Measurements from ENCODE around the gene TMEM150C. TPM values are rescaled to one million over a fixed set of nuclear protein-coding genes. Genes with fewer than 3 reads are reported as not detected.
"Not testable (repeated sequence)": the region's sequence is repeated elsewhere in the genome, so short reads cannot be mapped to it uniquely, and the experiment has no call there.

Gene TMEM150C
- polyA plus RNA-seq, 10 donors = 2.1 to 5.6 (median 3.6) TPM

DNA sequence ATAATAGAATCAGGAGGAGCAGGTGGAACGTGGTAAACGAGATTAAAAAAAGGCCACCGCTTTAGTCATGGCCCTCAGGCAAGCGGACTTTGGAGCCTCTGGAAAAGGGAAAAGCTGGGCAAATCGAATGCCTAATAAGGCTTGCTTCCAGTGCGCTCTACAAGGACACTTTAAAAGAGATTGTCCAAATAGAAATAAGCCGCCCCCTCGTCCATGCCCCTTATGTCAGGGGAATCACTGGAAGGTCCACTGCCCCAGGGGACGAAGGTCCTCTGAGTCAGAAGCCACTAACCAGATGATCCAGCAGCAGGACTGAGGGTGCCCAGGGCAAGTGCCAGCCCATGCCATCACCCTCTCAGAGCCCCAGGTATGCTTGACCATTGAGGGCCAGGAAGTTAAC, 84.3 kb downstream of the TMEM150C start:
- not testable (repeated sequence) for DNase-seq

DNA sequence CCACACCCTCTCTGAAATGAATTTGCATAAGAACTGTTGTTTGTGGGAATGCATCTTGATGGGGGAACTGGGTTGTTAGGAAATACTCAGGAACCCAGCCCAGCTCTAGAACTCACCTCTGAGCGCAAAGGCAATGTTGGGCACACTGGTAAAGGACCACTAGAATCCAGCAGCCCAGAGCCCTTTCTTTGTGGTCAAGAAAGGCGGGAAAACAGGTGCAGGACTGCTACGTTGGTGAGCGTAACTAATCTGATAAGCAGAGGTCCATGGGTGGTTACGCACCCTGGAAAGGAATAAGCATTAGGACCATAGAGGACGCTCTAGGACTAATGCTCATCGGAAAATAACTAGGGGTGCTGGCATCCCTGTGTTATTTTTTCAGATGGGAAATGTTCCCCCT, 85.9 kb downstream of the TMEM150C start:
- not testable (repeated sequence) for DNase-seq

DNA sequence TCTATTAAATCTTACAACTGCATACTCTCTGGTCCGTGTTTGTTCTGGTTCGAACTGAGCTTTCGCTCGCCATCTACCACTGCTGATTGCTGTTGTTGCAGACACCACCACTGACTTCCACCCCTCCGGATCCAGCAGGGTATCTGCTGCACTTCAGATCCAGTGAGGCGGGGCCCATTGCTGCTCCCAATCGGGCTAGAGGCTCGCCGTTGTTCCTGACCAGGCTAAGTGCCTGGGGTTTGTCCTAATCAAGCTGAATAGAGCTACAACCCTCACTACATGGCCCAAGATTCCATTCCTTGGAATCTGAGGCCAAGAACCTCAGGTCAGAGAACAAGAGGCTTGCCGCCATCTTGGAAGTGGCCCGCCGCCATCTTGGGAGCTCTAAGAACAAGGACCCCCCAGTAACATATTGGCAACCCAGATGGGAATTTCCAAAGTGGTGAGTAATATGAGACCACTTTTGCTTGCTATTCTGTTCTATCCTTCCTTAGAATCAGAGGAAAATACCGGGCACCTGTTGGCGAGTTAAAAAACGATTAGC, 88.1 kb downstream of the TMEM150C start:
- DNase-seq = no peak

- not testable (repeated sequence) for DNase-seq
Observed at GRCh38 chr4:82473080-82473479, 88.7 kb downstream of the TMEM150C start.

DNA sequence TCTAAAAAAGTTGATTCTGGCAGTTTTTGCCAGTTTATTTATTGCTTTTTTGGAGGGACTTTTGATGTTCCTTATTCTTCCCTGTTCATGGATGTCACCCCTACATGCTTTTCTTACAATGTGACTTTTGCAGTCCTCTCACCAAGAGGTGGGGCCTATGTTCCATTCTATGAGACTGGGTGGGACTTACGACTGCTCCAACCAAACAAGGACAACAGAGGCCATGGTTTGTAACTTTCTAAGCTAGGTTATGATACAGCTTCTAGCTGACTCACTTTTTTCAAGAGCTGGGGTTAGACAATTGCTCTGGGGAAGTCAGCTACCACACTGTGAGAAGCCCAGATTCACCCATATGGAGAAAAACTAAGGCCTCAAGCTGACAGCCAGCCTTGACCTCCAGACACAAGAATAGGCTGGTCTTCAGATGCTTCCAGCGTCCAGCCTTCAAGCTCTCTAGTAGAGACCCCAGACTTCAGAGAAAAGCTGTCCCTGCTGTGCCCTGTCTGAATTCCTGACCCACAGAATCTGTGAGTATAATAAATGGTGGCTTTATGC, 91.9 kb downstream of the TMEM150C start:
- peak in 1 of 3 donors; percentile 18 for DNase-seq

- DNase-seq = no peak
Observed at GRCh38 chr4:82467471-82467870, 94.3 kb downstream of the TMEM150C start.

GRCh38 chr4:82463221-82463620, 98.6 kb downstream of the TMEM150C start:
- no peak for DNase-seq

- peak; percentile 87 to 93 (median 93) for DNase-seq
Observed at GRCh38 chr4:82462415-82462831, 99.4 kb downstream of the TMEM150C start.

DNA sequence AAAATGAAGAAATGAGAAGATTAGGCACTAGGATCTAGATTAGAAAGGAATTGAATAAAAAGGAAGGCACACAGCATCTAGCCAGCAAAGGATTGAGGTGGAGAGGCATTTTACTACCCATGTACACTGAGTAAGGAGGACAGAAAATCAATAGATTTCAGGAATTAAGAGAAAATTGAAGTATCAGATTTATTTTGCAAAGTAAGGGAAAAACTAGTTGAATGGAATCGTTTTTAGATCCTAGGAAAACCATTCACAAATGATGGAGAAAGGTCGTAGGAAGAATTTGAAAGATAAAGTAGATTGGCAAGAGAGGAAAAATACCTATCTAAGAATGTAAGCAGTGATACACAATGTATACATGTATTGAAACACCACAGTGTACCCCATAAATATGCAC, 100.1 kb downstream of the TMEM150C start:
- DNase-seq = no peak

- no peak for DNase-seq
Observed at GRCh38 chr4:82458729-82459128, 103.1 kb downstream of the TMEM150C start.

DNA sequence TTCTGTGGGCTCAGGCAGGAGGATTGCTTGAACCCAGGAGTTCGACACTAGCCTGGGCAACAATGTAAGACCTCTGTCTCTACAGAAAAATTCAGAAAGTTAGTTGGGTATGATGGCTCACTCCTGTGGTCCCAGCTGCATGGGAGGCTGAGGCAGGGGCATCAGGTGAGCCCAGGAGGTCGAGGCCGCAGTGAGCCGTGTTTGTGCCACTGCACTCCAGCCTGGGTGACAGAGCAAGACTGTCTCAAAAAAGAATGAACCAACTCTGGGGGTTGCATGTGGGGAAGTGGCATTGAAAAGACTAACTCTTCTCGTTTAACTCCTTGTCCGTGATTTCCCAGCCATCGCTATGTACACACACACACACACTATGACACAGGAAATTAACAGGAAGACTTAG, 104.5 kb downstream of the TMEM150C start:
- no peak for DNase-seq

DNA sequence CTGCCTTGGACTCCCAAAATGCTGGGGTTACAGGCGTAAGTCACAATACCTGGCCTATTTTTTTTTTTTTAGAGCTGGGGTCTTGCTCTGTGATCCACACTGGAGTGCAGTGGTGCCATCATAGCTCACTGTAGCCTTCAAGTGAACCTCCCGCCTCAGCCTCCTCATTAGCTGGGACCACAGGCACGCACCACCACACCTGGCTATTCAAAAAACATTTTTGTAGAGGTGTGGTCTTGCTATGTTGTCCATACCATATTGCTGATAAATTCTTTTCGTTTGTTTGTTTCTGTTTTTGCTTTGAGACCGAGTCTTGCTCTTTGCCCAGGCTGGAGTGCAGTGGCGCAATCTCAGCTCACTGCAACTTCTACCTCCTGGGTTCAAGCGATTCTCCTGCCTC, 109.8 kb downstream of the TMEM150C start:
- no peak for DNase-seq

- peak in 2 of 3 donors; percentile 31 to 55 for DNase-seq
Observed at GRCh38 chr4:82450966-82451755, 110.6 kb downstream of the TMEM150C start.

DNA sequence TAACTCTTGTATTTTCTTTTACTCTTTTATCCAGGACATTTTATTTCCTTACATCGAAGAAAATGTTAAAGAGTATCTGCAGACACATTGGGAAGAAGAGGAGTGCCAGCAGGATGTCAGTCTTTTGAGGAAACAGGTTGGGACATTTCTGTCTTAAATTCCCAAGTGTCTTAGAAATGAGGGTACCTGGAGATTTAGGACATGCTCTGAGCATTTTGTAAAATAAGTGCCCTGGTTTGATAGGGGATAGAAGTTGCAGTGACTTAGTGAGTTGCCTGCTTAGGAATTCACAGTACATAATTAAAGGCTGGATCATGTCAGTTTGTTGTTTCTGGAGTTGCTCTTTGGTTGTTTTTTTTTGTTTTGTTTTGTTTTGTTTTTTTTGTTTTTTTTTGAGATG, 113.9 kb downstream of the TMEM150C start:
- no peak for DNase-seq

- DNase-seq = no peak
Observed at GRCh38 chr4:82439088-82439487, 122.7 kb downstream of the TMEM150C start.

GRCh38 chr4:82437285-82438005, 124.3 kb downstream of the TMEM150C start:
- DNase-seq = no peak

- no peak for DNase-seq
Observed at GRCh38 chr4:82436780-82437179, 125.0 kb downstream of the TMEM150C start.

DNA sequence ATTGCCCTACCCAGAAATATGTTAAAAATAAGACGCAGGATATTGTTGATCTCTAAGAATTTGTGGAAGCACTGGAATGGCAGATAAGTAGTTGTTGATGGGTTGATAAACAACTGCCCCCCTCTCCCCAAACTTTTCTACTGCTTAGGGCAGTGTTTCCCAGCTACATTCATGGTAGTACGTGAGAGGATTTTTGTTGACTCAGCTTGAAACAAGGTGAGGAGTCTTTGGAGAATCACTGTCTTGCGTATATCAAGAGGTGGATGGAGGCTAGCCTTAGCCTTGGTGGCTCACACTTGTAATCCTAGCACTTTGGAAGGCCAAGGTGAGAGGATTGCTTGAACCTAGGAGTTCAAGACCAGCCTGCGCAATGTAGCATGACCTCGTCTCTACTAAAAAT, 125.7 kb downstream of the TMEM150C start:
- no peak for DNase-seq

DNA sequence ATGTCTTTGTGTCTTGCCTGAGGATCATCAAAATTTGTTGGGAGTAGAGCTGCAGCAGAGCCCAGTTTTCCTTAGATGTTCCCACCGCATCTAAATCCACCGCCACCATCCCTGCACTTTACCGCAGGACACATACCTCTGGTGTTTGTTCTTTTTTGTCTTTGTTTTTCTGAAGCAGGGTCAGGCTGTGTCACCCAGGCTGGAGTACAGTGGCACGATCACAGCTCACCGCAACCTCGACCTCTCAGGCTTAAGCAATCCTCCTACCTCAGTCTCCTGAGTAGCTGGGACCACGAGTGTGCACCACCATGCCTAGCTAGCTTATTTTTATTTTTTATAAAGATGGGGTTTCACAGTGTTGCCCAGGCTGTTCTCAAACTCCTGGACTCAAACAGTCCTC, 126.8 kb downstream of the TMEM150C start:
- DNase-seq = no peak

DNA sequence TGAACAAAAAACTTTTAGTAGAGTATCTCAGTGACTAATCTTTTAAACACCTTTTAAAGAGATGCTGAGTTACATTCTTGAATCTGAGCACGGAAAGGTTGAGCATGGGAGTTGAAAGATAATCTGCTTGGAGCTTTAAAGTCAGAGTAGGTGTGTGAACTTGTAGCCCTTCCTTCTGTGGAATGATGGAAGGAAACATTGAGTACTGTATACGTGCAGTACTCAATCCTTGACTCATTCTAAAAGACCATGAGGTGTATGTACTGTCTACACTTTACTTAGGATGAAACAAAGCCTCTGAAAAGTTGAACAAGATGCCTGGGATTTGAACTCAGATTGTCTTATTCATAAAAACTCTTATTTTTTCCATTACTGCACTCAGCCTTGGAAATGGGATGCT, 128.0 kb downstream of the TMEM150C start:
- DNase-seq = no peak

All from muscle of back (tissue), 11 donors.